ENCODE data around the gene IFI44. TPM values are rescaled to one million over a fixed set of nuclear protein-coding genes. Genes with fewer than 3 reads are reported as not detected.

IFI44 gene
- total RNA-seq, 2 donors from 2014 or later: 22.8 to 25.8 TPM

- no peaks in the 10 kb centered on the region for H3K36me3 Mint-ChIP-seq (ENCODE audit: low read depth)
- no peak overlapping the region for H3K4me3 Mint-ChIP-seq
- no peak for ATAC-seq (replicated peaks)
- H3K27me3 Mint-ChIP-seq: no peaks in the 10 kb centered on the region
- H3K9me3 Mint-ChIP-seq: no peaks in the 10 kb centered on the region
- H3K27ac Mint-ChIP-seq: no peak overlapping the region
- H3K4me1 Mint-ChIP-seq: no peaks in the 10 kb centered on the region
These were observed 22.8 kb downstream of the IFI44 start for GRCh38 chr1:78672428-78672827.

- H3K9me3 Mint-ChIP-seq: no peaks in the 10 kb centered on the region
- no peak for ATAC-seq (replicated peaks)
- H3K4me3 Mint-ChIP-seq: no peak overlapping the region
- no peak overlapping the region for H3K27ac Mint-ChIP-seq
- no peaks in the 10 kb centered on the region for H3K4me1 Mint-ChIP-seq
- no peaks in the 10 kb centered on the region for H3K36me3 Mint-ChIP-seq (ENCODE audit: low read depth)
- no peaks in the 10 kb centered on the region for H3K27me3 Mint-ChIP-seq
These were observed 23.5 kb downstream of the IFI44 start for GRCh38 chr1:78673120-78673519.

- Mint-ChIP-seq H3K36me3 (ENCODE audit: low read depth) (no peaks in the 10 kb centered on the region), H3K9me3 (no peaks in the 10 kb centered on the region), H3K27ac (no peak overlapping the region), H3K27me3 (no peaks in the 10 kb centered on the region), H3K4me1 (no peaks in the 10 kb centered on the region), H3K4me3 (no peak overlapping the region)
- peak; percentile 45 for ATAC-seq (replicated peaks)
These were observed 26.8 kb downstream of the IFI44 start for GRCh38 chr1:78676347-78676982.

GRCh38 chr1:78676993-78677392 lies 27.4 kb downstream of the IFI44 start:
- no peaks in the 10 kb centered on the region for H3K9me3 Mint-ChIP-seq
- no peaks in the 10 kb centered on the region for H3K27me3 Mint-ChIP-seq
- ATAC-seq (replicated peaks): no peak
- no peak overlapping the region for H3K27ac Mint-ChIP-seq
- no peak overlapping the region for H3K4me3 Mint-ChIP-seq
- no peaks in the 10 kb centered on the region for H3K36me3 Mint-ChIP-seq (ENCODE audit: low read depth)
- no peaks in the 10 kb centered on the region for H3K4me1 Mint-ChIP-seq

GRCh38 chr1:78677788-78678187 lies 28.2 kb downstream of the IFI44 start:
- no peak for ATAC-seq (replicated peaks)
- Mint-ChIP-seq H3K4me3 (no peak overlapping the region), H3K27ac (no peak overlapping the region), H3K36me3 (ENCODE audit: low read depth) (no peaks in the 10 kb centered on the region), H3K27me3 (no peaks in the 10 kb centered on the region), H3K9me3 (no peaks in the 10 kb centered on the region), H3K4me1 (no peaks in the 10 kb centered on the region)

GRCh38 chr1:78678324-78678723 lies 28.7 kb downstream of the IFI44 start:
- Mint-ChIP-seq H3K4me3 (no peak overlapping the region), H3K27ac (no peak overlapping the region), H3K9me3 (no peaks in the 10 kb centered on the region), H3K36me3 (ENCODE audit: low read depth) (no peaks in the 10 kb centered on the region), H3K27me3 (peaks cover 3% of the 10 kb centered on the region), H3K4me1 (no peaks in the 10 kb centered on the region)
- ATAC-seq (replicated peaks): peak; percentile 16

- Mint-ChIP-seq H3K9me3 (no peaks in the 10 kb centered on the region), H3K4me1 (no peaks in the 10 kb centered on the region), H3K4me3 (no peak overlapping the region)
These were observed 31.6 kb downstream of the IFI44 start for GRCh38 chr1:78681265-78681664.

GRCh38 chr1:78682496-78682895 lies 32.9 kb downstream of the IFI44 start:
- no peaks in the 10 kb centered on the region for H3K36me3 Mint-ChIP-seq (ENCODE audit: low read depth)
- H3K27me3 Mint-ChIP-seq: peaks cover 15% of the 10 kb centered on the region
- H3K9me3 Mint-ChIP-seq: no peaks in the 10 kb centered on the region
- no peak overlapping the region for H3K27ac Mint-ChIP-seq
- H3K4me1 Mint-ChIP-seq: no peaks in the 10 kb centered on the region
- ATAC-seq (replicated peaks): no peak
- no peak overlapping the region for H3K4me3 Mint-ChIP-seq

More at GRCh38 chr1:78681265-78681664, 31.6 kb downstream of the IFI44 start:
- no peak overlapping the region for H3K27ac Mint-ChIP-seq
- H3K36me3 Mint-ChIP-seq (ENCODE audit: low read depth): no peaks in the 10 kb centered on the region
- ATAC-seq (replicated peaks): no peak
- H3K27me3 Mint-ChIP-seq: peaks cover 15% of the 10 kb centered on the region

GRCh38 chr1:78683079-78683478 lies 33.4 kb downstream of the IFI44 start:
- Mint-ChIP-seq H3K27ac (no peak overlapping the region), H3K27me3 (peaks cover 15% of the 10 kb centered on the region), H3K36me3 (ENCODE audit: low read depth) (no peaks in the 10 kb centered on the region), H3K4me3 (no peak overlapping the region), H3K4me1 (no peaks in the 10 kb centered on the region), H3K9me3 (no peaks in the 10 kb centered on the region)
- ATAC-seq (replicated peaks): no peak

- Mint-ChIP-seq H3K27ac (no peak overlapping the region), H3K36me3 (ENCODE audit: low read depth) (no peaks in the 10 kb centered on the region), H3K27me3 (peaks cover 31% of the 10 kb centered on the region), H3K4me3 (no peak overlapping the region), H3K4me1 (no peaks in the 10 kb centered on the region), H3K9me3 (no peaks in the 10 kb centered on the region)
- no peak for ATAC-seq (replicated peaks)
These were observed 37.7 kb downstream of the IFI44 start for GRCh38 chr1:78687315-78687714.

- no peak overlapping the region for H3K4me3 Mint-ChIP-seq
These were observed 38.3 kb downstream of the IFI44 start for GRCh38 chr1:78687914-78688313.

GRCh38 chr1:78688697-78689096 lies 39.1 kb downstream of the IFI44 start:
- no peak overlapping the region for H3K4me3 Mint-ChIP-seq
- no peaks in the 10 kb centered on the region for H3K9me3 Mint-ChIP-seq
- ATAC-seq (replicated peaks): no peak
- peaks cover 26% of the 10 kb centered on the region for H3K27me3 Mint-ChIP-seq
- H3K4me1 Mint-ChIP-seq: no peaks in the 10 kb centered on the region
- H3K27ac Mint-ChIP-seq: no peak overlapping the region
- H3K36me3 Mint-ChIP-seq (ENCODE audit: low read depth): no peaks in the 10 kb centered on the region

More at GRCh38 chr1:78687914-78688313, 38.3 kb downstream of the IFI44 start:
- Mint-ChIP-seq H3K27me3 (peaks cover 31% of the 10 kb centered on the region), H3K36me3 (ENCODE audit: low read depth) (no peaks in the 10 kb centered on the region), H3K27ac (no peak overlapping the region), H3K9me3 (no peaks in the 10 kb centered on the region), H3K4me1 (no peaks in the 10 kb centered on the region)
- no peak for ATAC-seq (replicated peaks)

- Mint-ChIP-seq H3K27me3 (peaks cover 20% of the 10 kb centered on the region), H3K27ac (no peak overlapping the region), H3K4me3 (no peak overlapping the region), H3K36me3 (ENCODE audit: low read depth) (no peaks in the 10 kb centered on the region), H3K4me1 (no peaks in the 10 kb centered on the region), H3K9me3 (no peaks in the 10 kb centered on the region)
- no peak for ATAC-seq (replicated peaks)
These were observed 40.9 kb downstream of the IFI44 start for GRCh38 chr1:78690516-78690915.

GRCh38 chr1:78691995-78692747 lies 42.5 kb downstream of the IFI44 start:
- Mint-ChIP-seq H3K4me1 (no peaks in the 10 kb centered on the region), H3K4me3 (no peak overlapping the region), H3K27me3 (peaks cover 16% of the 10 kb centered on the region), H3K36me3 (ENCODE audit: low read depth) (no peaks in the 10 kb centered on the region), H3K9me3 (no peaks in the 10 kb centered on the region), H3K27ac (no peak overlapping the region)
- peak; percentile 92 for ATAC-seq (replicated peaks)

GRCh38 chr1:78699813-78700212 lies 50.2 kb downstream of the IFI44 start:
- H3K4me3 Mint-ChIP-seq: no peak overlapping the region
- H3K36me3 Mint-ChIP-seq (ENCODE audit: low read depth): no peaks in the 10 kb centered on the region
- peaks cover 14% of the 10 kb centered on the region for H3K9me3 Mint-ChIP-seq
- ATAC-seq (replicated peaks): no peak
- H3K4me1 Mint-ChIP-seq: no peaks in the 10 kb centered on the region
- no peak overlapping the region for H3K27ac Mint-ChIP-seq
- H3K27me3 Mint-ChIP-seq: peaks cover 10% of the 10 kb centered on the region
